ENCODE data around the gene ABCA13. TPM values are rescaled to one million over a fixed set of nuclear protein-coding genes. Genes with fewer than 3 reads are reported as not detected.

The ABCA13 gene
- polyA plus RNA-seq, 1 of the 3 experiments (the other 2 are of a cell fraction): not detected

DNA sequence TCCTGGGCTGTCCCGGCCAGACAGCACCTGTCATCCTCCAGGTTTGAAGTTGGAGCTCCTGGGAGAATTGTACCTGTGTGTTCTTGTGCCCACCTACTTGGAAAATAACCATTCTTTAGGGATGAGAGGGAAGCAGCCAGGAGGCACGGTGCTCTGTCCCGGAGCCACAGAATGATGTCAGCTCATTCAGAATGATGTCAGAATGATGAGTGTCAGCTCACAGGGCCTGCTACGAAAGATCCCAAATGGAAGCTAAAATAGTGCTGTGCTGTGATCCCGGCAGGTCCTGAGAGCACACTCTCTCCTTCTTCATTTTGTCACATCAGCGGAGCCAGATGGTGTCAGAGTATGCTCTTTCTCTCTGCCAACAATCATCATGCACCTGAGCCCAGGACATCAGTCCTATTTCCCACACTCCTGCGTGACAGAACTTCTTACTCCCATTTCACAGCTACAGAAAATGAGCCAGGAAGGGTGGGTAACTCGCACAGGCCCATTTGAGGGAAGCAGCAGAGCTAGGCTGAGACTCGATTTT is 8.3 kb downstream of the ABCA13 start (continued):
- TF ChIP-seq SMC3 (IDR thresholded peaks at IDR 0.05; ENCODE audit: low read depth, low read length) (no peak), CHD2 (IDR thresholded peaks at IDR 0.05; ENCODE audit: low read length, partially characterized antibody) (no peak), NRF1 (IDR thresholded peaks at IDR 0.05; ENCODE audit: low read depth, low read length) (no peak), SIN3A (IDR thresholded peaks at IDR 0.05; ENCODE audit: borderline replicate concordance, low read depth, low read length) (no peak), TEAD4 (IDR thresholded peaks at IDR 0.05; ENCODE audit: borderline replicate concordance, insufficient read depth) (no peak), FOXM1 (IDR thresholded peaks at IDR 0.05; ENCODE audit: low read depth) (no peak), MEF2A (IDR thresholded peaks at IDR 0.05; ENCODE audit: borderline replicate concordance, low read depth) (no peak), TAF1 (IDR thresholded peaks at IDR 0.05; ENCODE audit: borderline replicate concordance, low read depth, low read length) (no peak), GABPA (IDR thresholded peaks at IDR 0.05; ENCODE audit: low read depth) (no peak), GATA2 (CRISPR knock-in tag; IDR thresholded peaks at IDR 0.05) (no peak)
- TF ChIP-seq, protein P1, sequence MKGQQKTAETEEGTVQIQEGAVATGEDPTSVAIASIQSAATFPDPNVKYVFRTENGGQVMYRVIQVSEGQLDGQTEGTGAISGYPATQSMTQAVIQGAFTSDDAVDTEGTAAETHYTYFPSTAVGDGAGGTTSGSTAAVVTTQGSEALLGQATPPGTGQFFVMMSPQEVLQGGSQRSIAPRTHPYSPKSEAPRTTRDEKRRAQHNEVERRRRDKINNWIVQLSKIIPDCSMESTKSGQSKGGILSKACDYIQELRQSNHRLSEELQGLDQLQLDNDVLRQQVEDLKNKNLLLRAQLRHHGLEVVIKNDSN (IDR thresholded peaks at IDR 0.05; ENCODE audit: borderline replicate concordance, low read depth): no peak
- TF ChIP-seq, protein P2, sequence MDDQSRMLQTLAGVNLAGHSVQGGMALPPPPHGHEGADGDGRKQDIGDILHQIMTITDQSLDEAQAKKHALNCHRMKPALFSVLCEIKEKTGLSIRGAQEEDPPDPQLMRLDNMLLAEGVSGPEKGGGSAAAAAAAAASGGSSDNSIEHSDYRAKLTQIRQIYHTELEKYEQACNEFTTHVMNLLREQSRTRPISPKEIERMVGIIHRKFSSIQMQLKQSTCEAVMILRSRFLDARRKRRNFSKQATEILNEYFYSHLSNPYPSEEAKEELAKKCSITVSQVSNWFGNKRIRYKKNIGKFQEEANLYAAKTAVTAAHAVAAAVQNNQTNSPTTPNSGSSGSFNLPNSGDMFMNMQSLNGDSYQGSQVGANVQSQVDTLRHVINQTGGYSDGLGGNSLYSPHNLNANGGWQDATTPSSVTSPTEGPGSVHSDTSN (IDR thresholded peaks at IDR 0.05): no peak

DNA sequence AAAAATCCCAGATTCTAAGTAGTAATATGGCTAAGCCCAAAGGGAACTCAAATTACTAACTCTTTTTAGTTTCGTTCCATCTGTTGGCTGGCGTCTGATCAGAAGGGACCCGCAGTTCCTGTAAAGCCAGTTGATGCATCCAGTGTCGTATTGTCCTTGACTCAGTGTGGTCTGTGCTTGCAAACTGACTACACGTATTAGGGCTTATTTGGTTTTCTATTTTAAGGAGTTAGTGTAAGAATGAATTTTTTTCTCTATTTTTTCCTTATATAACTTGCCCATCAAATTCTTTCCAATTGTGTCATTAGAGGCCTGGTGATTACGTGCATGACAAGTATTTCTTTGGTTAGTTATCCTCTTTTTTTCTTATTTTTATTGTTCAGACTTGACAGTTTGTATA is 9.7 kb downstream of the ABCA13 start:
- H3K27ac ChIP-seq (ENCODE audit: low read depth in 2 of 2, low read length in 1 of 2): no peak overlapping the region
- peaks cover 0 to 20% of the 10 kb centered on the region in 2 experiments; a peak in 1 of 4 replicates for H3K4me1 ChIP-seq (ENCODE audit: control insufficient read depth in 1 of 2, insufficient read depth in 2 of 2, low read depth in 1 of 2, low read length in 1 of 2)
- ChIA-PET POLR2A (no interaction called here), CTCF (interaction anchor here (1.2 kb wide), 1 partner anchor 71 kb away, joined by 4 read pairs; no protein-coding TSS in a partner anchor)
- no peak for TF ChIP-seq TAF1 (IDR thresholded peaks at IDR 0.05; ENCODE audit: borderline replicate concordance, low read depth, low read length)
- no peak for TF ChIP-seq FOSL2 (IDR thresholded peaks at IDR 0.05; ENCODE audit: borderline replicate concordance, low read depth)
- no peak for TF ChIP-seq JUND (IDR thresholded peaks at IDR 0.05)
- TF ChIP-seq NRF1 (IDR thresholded peaks at IDR 0.05; ENCODE audit: low read depth, low read length): no peak
- 0 out of 2 replicates have a peak, but pooled peaks have one; percentile 23 for TF ChIP-seq MEF2A (IDR thresholded peaks at IDR 0.05; ENCODE audit: borderline replicate concordance, low read depth)
- DNase-seq: no peak
- H3K36me3 ChIP-seq (replicated peaks in 1 of 2; ENCODE audit: control insufficient read depth in 1 of 2, insufficient read depth in 2 of 2, low read length in 1 of 2): no peaks in the 10 kb centered on the region
- H3F3A ChIP-seq (replicated peaks; ENCODE audit: insufficient read depth): peaks cover 10% of the 10 kb centered on the region
- H3K27me3 ChIP-seq (ENCODE audit: insufficient read depth): peaks cover 18% of the 10 kb centered on the region; the same call in 1 of the 2 replicates
- no peak overlapping the region for H2AFZ ChIP-seq (ENCODE audit: low read depth)
- 8% methylated on average over 6 of the region's 6 CpGs for WGBS (ENCODE audit: low lambda C conversion rate)
- H4K20me1 ChIP-seq (ENCODE audit: insufficient read depth): no peaks in the 10 kb centered on the region
- no peak overlapping the region for H3K4me3 ChIP-seq (ENCODE audit: low read depth in 2 of 2, low read length in 1 of 2)
- no peaks in the 10 kb centered on the region for H3K79me2 ChIP-seq (ENCODE audit: insufficient read depth)
- no peaks in the 10 kb centered on the region for H3K9me3 ChIP-seq
- 0 out of 2 replicates have a peak overlapping the region, but pooled peaks have one; percentile 2 for H3K4me2 ChIP-seq
- no peak overlapping the region for H3K9ac ChIP-seq
- H3K9me2 ChIP-seq: no peaks in the 10 kb centered on the region
